Nephron (organoid): Measurements from ENCODE around the gene SH2D5.

ENCODE experiments used
- H3K27ac Mint-ChIP-seq, 3 experiments: 2 replicates each; pipeline ENCODE4 v1.8.0; 2020; ENCODE audit warnings: mixed read lengths in 3 of 3, mild to moderate bottlenecking in 2 of 3, moderate library complexity in 1 of 3
- H3K27me3 Mint-ChIP-seq: 2 replicates; pipeline ENCODE4 v1.8.0; 2021; ENCODE audit warnings: low read depth, mild to moderate bottlenecking, moderate library complexity, mixed read lengths
- H3K36me3 Mint-ChIP-seq: 2 replicates; pipeline ENCODE4 v1.8.0; 2020; ENCODE audit warnings: low read depth, mixed read lengths
- H3K4me1 Mint-ChIP-seq: 2 replicates; pipeline ENCODE4 v1.8.0; 2020; ENCODE audit warnings: mixed read lengths
- H3K4me3 Mint-ChIP-seq, 3 experiments: 2 replicates each; pipeline ENCODE4 v1.8.0; 2020; ENCODE audit warnings: mild to moderate bottlenecking in 3 of 3, mixed read lengths in 3 of 3, moderate library complexity in 2 of 3
- H3K9me3 Mint-ChIP-seq: 2 replicates; pipeline ENCODE4 v1.8.0; 2020; ENCODE audit warnings: mixed read lengths
- TF ChIP-seq, protein P1 (sequence below), 3 experiments: fragments of 200-600 bp; sonication (generic); IDR thresholded peaks; one replicate each; pipeline ENCODE4 v1.5.0; 2021; ENCODE audit warnings: antibody characterized with exemption in 3 of 3; ENCODE audit not compliant: unreplicated experiment in 3 of 3

The SH2D5 gene

DNA sequence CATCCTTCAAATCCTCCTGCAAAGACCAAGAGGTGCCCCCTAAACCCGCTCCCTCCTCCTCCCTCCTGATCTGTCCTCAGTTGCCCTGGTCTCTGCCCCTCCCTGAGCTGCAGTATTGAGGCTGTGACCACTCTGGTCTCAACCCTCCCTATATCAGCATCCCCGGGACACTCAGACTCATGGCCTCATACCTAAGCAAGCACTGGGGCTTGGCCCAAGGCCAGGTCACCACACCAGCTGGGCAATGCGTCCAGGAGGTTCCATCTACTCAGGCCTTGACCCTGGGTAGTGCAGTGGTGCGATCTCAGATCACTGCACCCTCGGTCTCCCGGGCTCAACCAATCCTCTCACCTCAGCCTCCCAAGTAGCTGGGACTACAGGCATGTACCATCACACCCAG, 24.4 kb downstream of the SH2D5 start:
- Mint-ChIP-seq H3K4me1 (peaks cover 16% of the 10 kb centered on the region), H3K4me3 (no peak overlapping the region), H3K36me3 (no peaks in the 10 kb centered on the region), H3K27ac (no peak overlapping the region), H3K9me3 (no peaks in the 10 kb centered on the region), H3K27me3 (peaks cover 3% of the 10 kb centered on the region)
- TF ChIP-seq, protein P1, sequence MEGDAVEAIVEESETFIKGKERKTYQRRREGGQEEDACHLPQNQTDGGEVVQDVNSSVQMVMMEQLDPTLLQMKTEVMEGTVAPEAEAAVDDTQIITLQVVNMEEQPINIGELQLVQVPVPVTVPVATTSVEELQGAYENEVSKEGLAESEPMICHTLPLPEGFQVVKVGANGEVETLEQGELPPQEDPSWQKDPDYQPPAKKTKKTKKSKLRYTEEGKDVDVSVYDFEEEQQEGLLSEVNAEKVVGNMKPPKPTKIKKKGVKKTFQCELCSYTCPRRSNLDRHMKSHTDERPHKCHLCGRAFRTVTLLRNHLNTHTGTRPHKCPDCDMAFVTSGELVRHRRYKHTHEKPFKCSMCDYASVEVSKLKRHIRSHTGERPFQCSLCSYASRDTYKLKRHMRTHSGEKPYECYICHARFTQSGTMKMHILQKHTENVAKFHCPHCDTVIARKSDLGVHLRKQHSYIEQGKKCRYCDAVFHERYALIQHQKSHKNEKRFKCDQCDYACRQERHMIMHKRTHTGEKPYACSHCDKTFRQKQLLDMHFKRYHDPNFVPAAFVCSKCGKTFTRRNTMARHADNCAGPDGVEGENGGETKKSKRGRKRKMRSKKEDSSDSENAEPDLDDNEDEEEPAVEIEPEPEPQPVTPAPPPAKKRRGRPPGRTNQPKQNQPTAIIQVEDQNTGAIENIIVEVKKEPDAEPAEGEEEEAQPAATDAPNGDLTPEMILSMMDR (IDR thresholded peaks at IDR 0.05; ENCODE audit: unreplicated experiment in 3 of 3) = no peak

DNA sequence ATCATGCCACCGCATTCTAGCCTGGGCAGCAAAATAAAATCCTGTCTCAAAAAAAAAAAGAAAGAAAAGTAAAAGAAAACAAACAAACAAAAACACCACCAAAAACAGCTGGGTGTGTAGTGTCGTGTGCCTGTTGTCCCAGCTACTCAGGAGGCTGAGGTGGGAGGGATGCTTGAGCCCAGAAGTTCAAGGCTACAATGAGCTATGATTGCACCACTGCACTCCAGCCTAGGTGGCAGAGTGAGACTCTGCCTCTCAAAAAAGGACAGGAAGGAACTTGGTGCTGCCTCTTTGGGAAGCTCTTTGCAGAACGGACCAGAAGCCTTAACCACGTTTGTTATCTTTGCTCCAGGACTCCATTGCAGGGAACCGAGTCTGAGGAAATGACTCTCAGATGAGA, 25.7 kb downstream of the SH2D5 start:
- H3K27ac Mint-ChIP-seq = no peak overlapping the region
- H3K9me3 Mint-ChIP-seq = no peaks in the 10 kb centered on the region
- no peak overlapping the region for H3K4me3 Mint-ChIP-seq
- TF ChIP-seq, protein P1 (IDR thresholded peaks at IDR 0.05; ENCODE audit: unreplicated experiment in 3 of 3) = no peak
- H3K36me3 Mint-ChIP-seq = no peaks in the 10 kb centered on the region
- peaks cover 3% of the 10 kb centered on the region for H3K27me3 Mint-ChIP-seq
- peaks cover 12% of the 10 kb centered on the region for H3K4me1 Mint-ChIP-seq

DNA sequence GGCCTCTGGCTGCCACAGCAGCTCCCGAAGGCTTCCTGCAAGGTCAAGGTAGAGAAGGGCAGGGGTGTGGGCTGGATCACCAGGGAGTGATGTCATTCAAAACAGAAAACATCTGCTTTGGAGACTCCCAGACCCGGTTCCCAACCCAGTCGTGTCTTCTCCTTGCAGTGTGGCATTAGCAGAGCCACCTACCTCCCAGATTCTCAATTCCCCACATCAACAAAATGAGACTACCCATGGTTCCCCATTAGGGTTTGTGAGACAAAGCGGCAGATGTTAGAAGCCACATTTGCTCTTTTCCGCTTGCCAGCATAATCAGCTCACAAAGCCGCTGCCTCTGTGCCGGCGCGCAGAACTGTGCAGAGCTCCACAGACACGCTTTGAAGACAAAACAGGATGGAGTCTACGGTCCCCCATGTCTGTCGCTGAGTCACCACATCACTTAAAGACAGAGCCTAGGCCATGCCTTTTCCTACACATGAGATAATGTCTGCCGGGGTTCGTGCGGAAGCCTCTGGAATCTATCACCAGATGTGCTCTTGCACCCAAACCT, 27.2 kb downstream of the SH2D5 start:
- H3K9me3 Mint-ChIP-seq = no peaks in the 10 kb centered on the region
- peaks cover 1% of the 10 kb centered on the region for H3K27me3 Mint-ChIP-seq
- H3K4me3 Mint-ChIP-seq = no peak overlapping the region
- TF ChIP-seq, protein P1 (IDR thresholded peaks at IDR 0.05; ENCODE audit: unreplicated experiment in 3 of 3) = no peak
- peaks cover 7% of the 10 kb centered on the region for H3K4me1 Mint-ChIP-seq
- no peaks in the 10 kb centered on the region for H3K36me3 Mint-ChIP-seq
- H3K27ac Mint-ChIP-seq = no peak overlapping the region

DNA sequence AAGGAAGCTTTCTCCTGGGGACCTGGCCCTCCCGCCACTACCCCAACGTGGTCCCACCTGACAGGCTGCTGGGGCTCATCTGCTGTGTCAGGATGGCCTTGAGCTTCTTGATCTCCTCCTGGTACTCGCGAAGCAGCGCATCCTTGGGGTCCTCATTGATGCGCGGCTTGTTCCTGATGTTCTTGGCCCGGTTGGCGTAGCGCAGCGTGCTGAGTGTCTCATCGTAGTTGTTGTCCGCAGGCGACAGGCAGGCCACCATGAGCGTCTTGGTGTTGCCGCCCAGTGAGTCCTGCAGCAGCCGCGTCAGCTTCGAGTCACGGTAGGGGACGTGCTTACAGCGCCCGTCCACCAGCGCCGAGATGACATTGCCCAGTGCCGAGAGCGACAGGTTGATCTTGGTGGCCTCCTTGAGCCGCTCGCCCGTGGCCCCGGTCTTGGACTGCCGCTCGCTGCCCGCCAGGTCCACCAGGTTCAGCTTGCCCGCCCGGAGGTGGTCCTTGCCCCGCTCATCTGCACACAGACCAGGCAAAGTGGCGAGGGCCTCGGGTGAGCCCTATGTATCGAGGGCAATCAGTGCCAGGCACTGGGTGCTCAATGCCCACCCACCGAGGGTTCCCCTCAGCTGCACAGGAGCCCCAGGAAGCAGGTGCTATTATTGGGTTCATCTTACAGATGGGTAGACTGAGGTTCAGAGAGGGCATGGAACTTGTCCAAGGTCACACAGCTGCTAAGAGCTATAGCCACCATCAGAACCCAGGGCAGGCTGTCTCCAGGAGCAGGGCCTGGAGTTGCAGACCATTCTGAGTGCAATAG, 27.9 kb downstream of the SH2D5 start:
- TF ChIP-seq, protein P1 (IDR thresholded peaks at IDR 0.05; ENCODE audit: unreplicated experiment in 3 of 3) = no peak
- H3K9me3 Mint-ChIP-seq = no peaks in the 10 kb centered on the region
- no peak overlapping the region for H3K4me3 Mint-ChIP-seq
- peaks cover 8% of the 10 kb centered on the region for H3K4me1 Mint-ChIP-seq
- H3K27me3 Mint-ChIP-seq = no peaks in the 10 kb centered on the region
- no peak overlapping the region for H3K27ac Mint-ChIP-seq
- no peaks in the 10 kb centered on the region for H3K36me3 Mint-ChIP-seq

DNA sequence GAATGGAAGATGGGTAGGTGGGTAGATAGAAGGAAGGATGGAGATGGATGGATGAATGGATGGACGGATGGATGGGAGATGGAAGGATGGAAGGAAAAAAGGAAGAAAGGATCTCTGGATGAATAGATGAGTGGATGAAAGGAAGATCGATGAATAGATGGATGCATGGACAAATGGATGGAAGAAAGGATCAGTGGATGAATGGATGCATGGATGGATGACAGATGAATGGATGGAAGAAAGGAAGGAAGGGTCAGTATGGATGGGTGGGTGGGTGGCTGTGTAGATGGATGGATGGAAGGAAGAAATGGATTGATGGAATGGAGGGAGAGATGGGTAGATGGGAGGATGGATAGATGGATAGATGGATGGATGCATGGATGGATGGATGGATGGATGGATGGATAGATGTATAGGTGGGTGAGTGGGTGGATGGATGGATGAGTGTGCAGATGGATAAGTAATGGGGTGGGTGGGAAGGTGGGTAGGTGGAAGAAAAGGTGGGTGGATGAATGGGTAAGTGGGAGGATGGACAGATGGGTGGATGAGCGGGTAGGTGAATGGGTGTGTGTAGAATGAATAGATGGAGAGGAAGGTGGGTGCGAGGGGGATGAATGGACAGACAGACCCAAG, 29.3 kb downstream of the SH2D5 start:
- peaks cover 15% of the 10 kb centered on the region for H3K4me1 Mint-ChIP-seq
- no peak overlapping the region for H3K4me3 Mint-ChIP-seq
- H3K27ac Mint-ChIP-seq = no peak overlapping the region
- no peaks in the 10 kb centered on the region for H3K36me3 Mint-ChIP-seq
- H3K9me3 Mint-ChIP-seq = no peaks in the 10 kb centered on the region
- TF ChIP-seq, protein P1 (IDR thresholded peaks at IDR 0.05; ENCODE audit: unreplicated experiment in 3 of 3) = no peak
- H3K27me3 Mint-ChIP-seq = no peaks in the 10 kb centered on the region
